H1 (cell line): Measurements from ENCODE around the gene HOXB7. TPM values are rescaled to one million over a fixed set of nuclear protein-coding genes. Genes with fewer than 3 reads are reported as not detected.

Experiments
- CTCF ChIA-PET: fragments of 300-600 bp; sonication (Branson Sonifier 250); formaldehyde crosslinking; loops from one replicate; lab custom pipeline; 2021; ENCODE audit not compliant: partially characterized antibody; lab: Charles Lee
- POLR2A ChIA-PET: fragments of 300-600 bp; sonication (Branson Sonifier 250); formaldehyde crosslinking; loops from one replicate; lab custom pipeline; 2021; ENCODE audit warnings: inconsistent platforms; ENCODE audit not compliant: partially characterized antibody; lab: Charles Lee
- DNase-seq, 2 experiments: peaks; one replicate each; pipeline versions ENCODE4 v3.0.0 to v3.0.0-alpha.2; 2010 to 2022; ENCODE audit warnings: low spot score in 2 of 2, low read depth in 1 of 2, mixed read lengths in 1 of 2
- FAIRE-seq: peaks from 2 replicates; lab custom pipeline; 2011; peaks lifted over from hg19 to GRCh38; lab: Jason Lieb, UNC
- H2AFZ ChIP-seq: 2 replicates; pipeline ENCODE4 v1.8.1; 2012; ENCODE audit warnings: low read length, inconsistent platforms
- H2AK5ac ChIP-seq: 2 replicates; pipeline ENCODE4 v1.6.1; 2013; ENCODE audit warnings: low read depth, low read length
- H2BK120ac ChIP-seq: replicated peaks from 2 replicates; pipeline ENCODE3; 2013; ENCODE audit warnings: low read depth, low read length, inconsistent platforms
- H2BK12ac ChIP-seq: 2 replicates; pipeline ENCODE4 v1.6.1; 2013; ENCODE audit warnings: low read depth, low read length
- H2BK15ac ChIP-seq: 2 replicates; pipeline ENCODE4 v1.6.1; 2013; ENCODE audit warnings: low read length
- H2BK20ac ChIP-seq: 2 replicates; pipeline ENCODE4 v1.6.1; 2013; ENCODE audit warnings: low read length
- H2BK5ac ChIP-seq: 2 replicates; pipeline ENCODE4 v1.6.1; 2013; ENCODE audit warnings: low read depth, low read length
- H3K14ac ChIP-seq: 2 replicates; pipeline ENCODE4 v1.6.1; 2013; ENCODE audit warnings: inconsistent platforms; ENCODE audit not compliant: insufficient read length
- H3K18ac ChIP-seq: 2 replicates; pipeline ENCODE4 v1.6.1; 2013; ENCODE audit warnings: low read length; ENCODE audit errors: extremely low read depth
- H3K23ac ChIP-seq: 2 replicates; pipeline ENCODE4 v1.6.1; 2013; ENCODE audit warnings: inconsistent platforms; ENCODE audit not compliant: insufficient read length
- H3K23me2 ChIP-seq: 2 replicates; pipeline ENCODE4 v1.6.1; 2013; ENCODE audit warnings: low read depth, low read length
- H3K27ac ChIP-seq: 2 replicates; pipeline ENCODE4 v1.6.1; 2011; ENCODE audit warnings: low read depth, low read length, inconsistent platforms
- H3K27me3 ChIP-seq, 4 experiments: replicated peaks in 1 of 4; 1 replicate in 1 of 4; 2 replicates in 3 of 4; pipeline versions ENCODE4 v1.6.1 to v1.8.1; 2011 to 2013; ENCODE audit warnings: low read length in 3 of 4, mild to moderate bottlenecking in 3 of 4, inconsistent platforms in 2 of 4, mixed read lengths in 2 of 4, moderate library complexity in 1 of 4; ENCODE audit not compliant: control insufficient read depth in 3 of 4, insufficient read depth in 3 of 4; ENCODE audit errors: extremely low read depth in 1 of 4
- H3K36me3 ChIP-seq, 4 experiments: 2 replicates each; pipeline versions ENCODE4 v1.6.1 to v1.8.1; 2011 to 2013; ENCODE audit warnings: mild to moderate bottlenecking in 4 of 4, low read length in 3 of 4, moderate library complexity in 2 of 4, control low read depth in 1 of 4, inconsistent platforms in 1 of 4; ENCODE audit not compliant: insufficient read depth in 4 of 4, control insufficient read depth in 2 of 4
- H3K4ac ChIP-seq: replicated peaks from 2 replicates; pipeline ENCODE3; 2013; ENCODE audit warnings: low read length, low read depth, mixed read lengths, inconsistent platforms; ENCODE audit not compliant: insufficient read length
- H3K4me1 ChIP-seq, 4 experiments: replicated peaks in 1 of 4; 1 replicate in 1 of 4; 2 replicates in 3 of 4; pipeline versions ENCODE4 v1.6.1 to v1.8.1; 2011 to 2013; ENCODE audit warnings: low read length in 3 of 4, inconsistent platforms in 2 of 4, mixed read lengths in 1 of 4; ENCODE audit not compliant: insufficient read depth in 4 of 4, control insufficient read depth in 3 of 4
- H3K4me2 ChIP-seq, 2 experiments: 2 replicates each; pipeline versions ENCODE4 v1.6.1 to v1.8.1; 2011 to 2013; ENCODE audit warnings: low read depth in 2 of 2, low read length in 2 of 2, control low read depth in 1 of 2, inconsistent platforms in 1 of 2, mild to moderate bottlenecking in 1 of 2; ENCODE audit not compliant: insufficient read depth in 1 of 2
- H3K4me3 ChIP-seq, 4 experiments: fragments of 200-600, 300-600 bp in 1 of 4; sonication (generic), shearing (Covaris generic), sonication (Bioruptor Twin) in 1 of 4; 2 replicates each; pipeline versions ENCODE4 v1.5.1 to v1.8.1; 2011 to 2016; ENCODE audit warnings: low read length in 4 of 4, low read depth in 3 of 4, control low read depth in 2 of 4, inconsistent platforms in 2 of 4, mild to moderate bottlenecking in 2 of 4, mixed read lengths in 1 of 4, moderate library complexity in 1 of 4; ENCODE audit not compliant: insufficient read depth in 2 of 4; ENCODE audit errors: extremely low read depth in 1 of 4
- H3K56ac ChIP-seq: replicated peaks from 2 replicates; pipeline ENCODE3; 2013; ENCODE audit warnings: low read depth, mild to moderate bottlenecking, mixed read lengths, low read length, inconsistent platforms; ENCODE audit not compliant: insufficient read length
- H3K79me1 ChIP-seq: 2 replicates; pipeline ENCODE4 v1.6.1; 2013; ENCODE audit warnings: low read depth, low read length, control low read depth
- H3K79me2 ChIP-seq, 2 experiments: 2 replicates each; pipeline versions ENCODE4 v1.6.1 to v1.8.1; 2012 to 2013; ENCODE audit warnings: low read length in 2 of 2, mild to moderate bottlenecking in 2 of 2, inconsistent platforms in 1 of 2; ENCODE audit not compliant: insufficient read depth in 2 of 2, control insufficient read depth in 1 of 2
- H3K9ac ChIP-seq, 4 experiments: replicated peaks in 1 of 4; 1 replicate in 1 of 4; 2 replicates in 3 of 4; pipeline versions ENCODE4 v1.6.1 to v1.8.1; 2011 to 2013; ENCODE audit warnings: low read depth in 3 of 4, low read length in 3 of 4, control low read depth in 2 of 4, mild to moderate bottlenecking in 2 of 4, moderate library complexity in 2 of 4, inconsistent platforms in 1 of 4; ENCODE audit errors: extremely low read depth in 1 of 4
- H3K9me3 ChIP-seq, 2 experiments: 2 replicates each; pipeline versions ENCODE4 v1.6.1 to v1.8.1; 2012 to 2013; ENCODE audit warnings: mild to moderate bottlenecking in 2 of 2, moderate library complexity in 2 of 2, control low read depth in 1 of 2, inconsistent platforms in 1 of 2, low read depth in 1 of 2, low read length in 1 of 2, mixed read lengths in 1 of 2; ENCODE audit not compliant: insufficient read depth in 2 of 2
- H4K20me1 ChIP-seq, 2 experiments: replicated peaks in 1 of 2; 2 replicates each; pipeline versions ENCODE3 to v1.8.1; 2011 to 2013; ENCODE audit warnings: inconsistent platforms in 2 of 2, low read length in 2 of 2, mild to moderate bottlenecking in 1 of 2; ENCODE audit not compliant: insufficient read depth in 2 of 2, control insufficient read depth in 1 of 2
- H4K5ac ChIP-seq: 2 replicates; pipeline ENCODE4 v1.6.1; 2013; ENCODE audit warnings: low read length, low read depth, mixed read lengths, inconsistent platforms; ENCODE audit not compliant: insufficient read length
- H4K8ac ChIP-seq: 2 replicates; pipeline ENCODE4 v1.8.0; 2013; ENCODE audit warnings: mild to moderate bottlenecking, moderate library complexity, low read length, inconsistent platforms; ENCODE audit not compliant: insufficient read depth; ENCODE audit errors: extremely low read depth
- H4K91ac ChIP-seq: replicated peaks from 2 replicates; pipeline ENCODE3; 2013; ENCODE audit warnings: low read length, mixed read lengths, inconsistent platforms; ENCODE audit not compliant: insufficient read length
- WGBS, 2 experiments: shearing (Covaris generic) in 1 of 2; methylation state at CpG; one replicate each; pipeline versions ENCODE4 v1.1.6 to v1.1.7; 2013 to 2015; ENCODE audit warnings: low lambda C conversion rate in 2 of 2, mixed read lengths in 2 of 2, inconsistent platforms in 1 of 2, low coverage in 1 of 2, missing lambda C conversion rate in 1 of 2; ENCODE audit not compliant: insufficient replicate concordance in 2 of 2, insufficient coverage in 1 of 2, insufficient read length in 1 of 2; ENCODE audit errors: extremely low coverage in 1 of 2, missing lambda C conversion rate in 1 of 2; 5-methylcytosine and 5-hydroxymethylcytosine counted together
- polyA plus RNA-seq, 7 experiments: library from polyadenylated mRNA; depleted of rRNA in 3 of 7; stranded (reverse) in 5 of 7; unstranded in 2 of 7; fragments of >200 nt in 5 of 7; fragments of 200-250 nt in 2 of 7; gene quantifications; 1 replicate in 5 of 7; 2 replicates in 1 of 7; 4 replicates in 1 of 7; pipeline versions ENCODE4 v1.2.1 to v1.2.3, GENCODE V29; 2011 to 2013; ENCODE audit warnings: missing spikeins in 2 of 7, mixed read lengths in 2 of 7
- total RNA-seq: library from RNA; stranded (reverse); fragmentation: NEBNext Ultra II Directional; extraction: Animal tissue kit (Norgen Biotek cat#: 25700); gene quantifications from 2 replicates; pipeline ENCODE4 v1.2.1, GENCODE V29; 2021

HOXB7 gene
- total and polyA plus RNA-seq, 2 of the 8 experiments (the other 6 are each of a cell fraction or from before 2014, with no cell fraction given) = not detected

DNA sequence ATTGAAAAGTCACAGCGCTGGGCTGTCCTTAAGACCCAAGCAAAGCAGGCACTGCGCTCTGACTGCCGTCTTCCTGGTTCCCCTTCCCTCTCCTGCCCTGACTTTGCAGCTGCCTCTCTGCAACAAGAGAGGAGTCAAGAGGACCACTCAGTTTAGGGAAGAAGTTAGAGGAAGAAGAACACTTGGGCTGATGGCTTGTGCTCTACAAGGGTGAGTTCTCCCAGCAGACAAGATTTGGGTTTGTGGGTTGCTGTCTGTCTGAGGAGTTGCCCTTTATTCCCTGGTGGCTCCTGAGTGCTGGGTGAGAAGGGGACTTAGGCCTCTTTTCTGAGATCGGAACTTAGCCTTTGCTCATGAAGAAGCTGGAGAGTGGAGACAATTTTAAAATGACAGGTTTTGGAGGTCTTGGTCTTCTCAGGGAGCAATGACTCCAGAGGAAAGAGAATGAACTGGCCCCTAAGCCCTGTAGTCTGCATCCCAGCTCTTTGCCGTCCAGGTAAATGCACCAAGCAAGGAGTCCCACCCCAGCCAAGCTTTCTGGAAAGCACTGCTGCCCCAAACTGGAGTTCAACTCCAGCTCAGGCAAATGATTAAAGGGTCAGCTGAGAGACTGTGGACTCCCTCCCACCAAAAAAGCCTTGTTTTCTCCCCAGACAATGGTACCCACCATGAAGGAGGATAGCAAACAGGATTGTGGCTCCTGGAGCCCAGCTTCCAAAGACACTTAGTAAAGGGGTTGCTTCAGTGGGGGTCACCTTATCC lies 18.0 kb upstream of the HOXB7 start:
- Histone ChIP-seq H4K91ac (no peak overlapping the region), H3K4me2 (no peak overlapping the region), H3K18ac (no peak overlapping the region), H3K79me2 (no peaks in the 10 kb centered on the region), H4K8ac (no peak overlapping the region; the same call in 1 of the 2 replicates), H3K4me1 (peaks cover 0 to 16% (median 5%) of the 10 kb centered on the region in 4 experiments; a peak in 5 of 7 replicates), H3K9me3 (no peaks in the 10 kb centered on the region), H2AK5ac (peak overlapping the region; percentile 56; the same call in 1 of the 2 replicates), H3K36me3 (peaks cover 0 to under 1% (median 0%) of the 10 kb centered on the region in 4 experiments; a peak in 1 of 8 replicates), H2BK12ac (no peak overlapping the region), H4K5ac (no peak overlapping the region), H3K9ac (no peak overlapping the region), H2AFZ (no peak overlapping the region), H2BK15ac (no peak overlapping the region), H3K23ac (no peak overlapping the region), H4K20me1 (peaks cover 35 to 36% of the 10 kb centered on the region in 2 experiments), H2BK20ac (no peak overlapping the region), H3K27me3 (peaks cover 98 to 100% (median 100%) of the 10 kb centered on the region in 4 experiments), H3K4me3 (no peak overlapping the region), H3K14ac (no peak overlapping the region), H3K23me2 (peaks cover 2% of the 10 kb centered on the region; the same call in 1 of the 2 replicates), H3K79me1 (no peaks in the 10 kb centered on the region), H3K27ac (no peak overlapping the region), H3K56ac (no peak overlapping the region), H2BK120ac (no peak overlapping the region), H2BK5ac (no peak overlapping the region), H3K4ac (no peak overlapping the region)
- 42% methylated on average over 5 of the region's 5 CpGs; no CpG with 5 or more reads in 1 of the 2 experiments for WGBS, 2 experiments
- no peak for DNase-seq
- ChIA-PET POLR2A (no interaction called here), CTCF (interaction anchor here (1.0 to 4.6 kb wide), 8 partner anchors 8 to 382 kb away, joined by 3 to 30 read pairs (median 4); partner anchors contain the start of genes HOXB3, HOXB5 and HOXB8)
- no peak for FAIRE-seq
